MM.1S (cell line): ENCODE results near the gene CES5A.

Source experiments
- CTCF ChIP-seq: fragments of 300-600 bp; sonication (generic); IDR thresholded peaks from 2 replicates; pipeline ENCODE4 v1.5.1; 2016; ENCODE audit warnings: antibody characterized with exemption, low read length, mixed read lengths
- EZH2 ChIP-seq: fragments of 300-600 bp; sonication (generic); optimal IDR thresholded peaks from 2 replicates; pipeline ENCODE3; 2017; ENCODE audit warnings: low read depth, mild to moderate bottlenecking, antibody characterized with exemption, low read length, mixed read lengths

- TF ChIP-seq CTCF, result no peak
- no peak for TF ChIP-seq EZH2
Measured at GRCh38 chr16:55868980-55869379, 6.2 kb downstream of the CES5A start.
